NCI-H69 (cell line): ENCODE data around the gene CEP57L1.
"Not testable (repeated sequence)": the region's sequence is repeated elsewhere in the genome, so short reads cannot be mapped to it uniquely, and the experiment has no call there.

ENCODE experiments used
- DNase-seq: peaks from one replicate; lab custom pipeline; 2025; lab: John Stamatoyannopoulos, UW

CEP57L1 gene

DNA sequence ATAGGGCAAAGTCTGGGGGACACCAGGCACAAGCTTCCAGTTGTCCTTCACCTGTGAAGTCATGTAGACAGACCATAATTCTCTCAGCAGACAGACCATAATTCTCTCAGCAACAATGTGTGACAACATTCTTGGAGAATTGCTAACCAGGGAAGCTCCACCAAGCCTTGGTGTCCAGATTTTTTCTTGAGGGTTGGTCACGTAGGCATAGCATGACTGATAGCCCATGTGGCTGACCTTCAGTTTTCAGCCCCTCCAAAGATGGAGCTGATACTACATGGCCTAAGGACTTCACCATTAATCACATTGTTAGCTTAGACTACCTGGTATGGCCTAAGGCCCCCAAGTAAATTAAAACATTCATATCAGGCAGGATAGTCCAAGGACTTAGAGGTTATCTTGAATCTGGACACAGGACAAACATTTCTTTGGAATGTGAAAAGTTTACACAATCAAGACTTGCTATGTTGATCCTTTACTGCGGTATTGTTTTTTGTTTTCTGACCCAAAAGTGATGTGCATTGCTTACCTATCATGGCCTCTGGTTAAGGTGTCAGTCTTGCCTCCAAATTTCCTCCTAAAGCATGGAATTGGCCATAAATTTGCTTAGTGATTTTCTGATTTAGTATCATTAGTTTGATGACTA lies 76.9 kb downstream of the CEP57L1 start:
- DNase-seq: no peak

DNA sequence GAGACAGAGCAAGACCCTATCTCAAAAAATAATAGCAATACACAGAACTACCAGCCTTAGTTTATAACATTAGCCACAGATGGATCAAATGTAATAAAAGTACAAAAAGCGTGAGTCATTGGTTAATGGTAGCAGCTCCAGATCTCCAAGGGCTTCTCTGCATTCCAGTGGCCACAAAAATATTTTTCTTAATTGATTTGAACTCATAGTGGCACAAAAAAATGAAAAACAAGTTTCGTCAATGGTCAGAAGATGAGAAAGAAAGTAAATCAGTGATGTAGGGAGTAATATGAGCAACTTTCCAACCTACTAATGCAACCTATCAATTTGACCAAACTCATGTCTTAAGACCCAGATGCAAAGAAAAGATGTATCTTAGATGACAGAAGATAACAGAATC lies 79.6 kb downstream of the CEP57L1 start:
- DNase-seq: no peak

- DNase-seq: peak; percentile 43
Measured at GRCh38 chr6:109178921-109179320, 83.6 kb downstream of the CEP57L1 start.

DNA sequence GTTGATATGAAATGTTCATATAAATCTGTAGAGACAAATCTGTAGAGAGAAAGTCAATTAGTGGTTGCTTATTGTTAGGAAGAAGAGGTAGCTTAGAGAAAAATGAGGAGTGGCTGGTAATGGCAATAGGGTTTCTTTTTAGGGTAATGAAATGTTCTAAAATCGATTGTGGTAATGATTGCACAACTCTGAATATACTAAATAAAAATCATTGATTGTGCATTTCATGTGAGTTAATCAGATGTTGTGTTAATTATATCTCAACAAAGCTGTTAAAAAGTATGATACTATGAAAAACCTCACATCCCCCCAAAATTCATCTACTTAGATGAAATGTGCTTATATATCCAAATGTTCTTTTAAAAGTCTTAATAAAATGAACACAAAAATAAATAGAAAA lies 84.2 kb downstream of the CEP57L1 start:
- DNase-seq: no peak

DNA sequence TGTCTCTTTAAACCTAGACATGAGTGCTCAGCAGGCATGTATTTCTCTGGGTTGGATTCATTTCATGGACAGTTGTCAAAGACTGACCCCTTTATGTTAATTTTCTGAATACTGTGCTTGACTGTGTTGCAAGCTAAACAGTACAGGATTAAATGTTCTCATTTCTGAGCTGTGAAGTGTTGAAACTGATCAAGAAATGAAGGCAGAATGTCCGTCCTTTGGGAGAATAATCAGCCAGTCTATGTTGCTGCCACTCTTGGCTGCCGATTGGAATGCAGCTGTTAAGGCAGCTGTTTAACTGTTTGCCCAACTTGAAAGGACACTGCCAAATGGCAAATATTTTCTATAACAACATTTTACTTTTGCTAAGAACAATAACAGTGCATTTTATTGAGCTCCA lies 87.3 kb downstream of the CEP57L1 start:
- peak; percentile 40 for DNase-seq

GRCh38 chr6:109183109-109183650 lies 87.9 kb downstream of the CEP57L1 start:
- DNase-seq: peak; percentile 68

- no peak for DNase-seq
Measured at GRCh38 chr6:109184638-109185037, 89.3 kb downstream of the CEP57L1 start.

DNA sequence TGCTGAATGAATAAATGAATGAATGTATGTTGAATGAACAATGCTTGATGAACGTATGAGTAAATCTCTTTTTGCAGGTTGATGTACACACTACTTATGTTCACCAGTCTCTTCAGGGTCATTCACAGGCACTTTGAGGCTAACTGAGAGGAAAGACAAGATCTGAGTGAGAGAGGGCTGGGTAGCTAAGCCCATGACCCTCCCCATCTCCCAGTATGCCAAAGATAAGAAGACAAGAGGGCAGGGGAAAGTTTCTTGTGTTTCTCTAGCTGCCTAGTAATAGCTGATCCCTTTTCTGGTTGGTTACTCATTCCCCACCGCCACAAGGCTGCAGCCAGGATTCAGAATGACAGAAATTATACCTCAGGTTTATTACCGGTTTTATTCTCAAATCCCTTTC lies 90.7 kb downstream of the CEP57L1 start:
- DNase-seq: peak; percentile 32

DNA sequence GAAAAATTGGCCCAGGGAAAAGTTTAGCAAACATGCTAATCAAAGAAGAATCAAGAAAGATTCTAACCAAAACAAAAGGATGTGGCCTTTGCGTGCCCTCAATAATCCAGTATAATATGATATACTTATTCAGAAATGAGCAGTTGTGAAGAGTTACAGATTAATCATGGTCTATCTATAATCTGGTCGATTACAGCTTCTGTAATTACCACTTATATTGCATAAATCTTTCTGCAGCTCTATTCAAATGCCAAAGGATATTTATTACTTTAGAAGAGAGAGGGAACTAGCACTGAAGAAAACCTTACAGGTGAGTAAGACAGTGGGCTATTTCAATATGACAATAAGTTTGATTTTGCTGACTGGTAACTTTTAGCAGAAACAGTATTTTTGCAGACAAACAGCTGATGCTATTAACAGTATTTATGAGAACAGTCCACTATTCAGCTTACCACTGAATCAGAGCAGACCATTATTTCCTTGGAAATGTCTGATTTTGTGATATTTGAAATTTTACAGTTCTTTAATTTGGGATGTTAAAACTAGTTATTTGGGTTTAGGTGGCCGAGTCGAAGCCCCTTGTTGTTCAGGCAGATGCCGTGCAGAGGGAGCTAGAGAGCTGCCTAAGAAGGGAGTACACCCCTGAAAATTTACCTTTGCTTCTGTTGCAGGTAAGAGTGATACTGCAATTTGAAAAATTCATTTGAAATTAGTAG lies 92.2 kb downstream of the CEP57L1 start:
- DNase-seq: peak; percentile 90

DNA sequence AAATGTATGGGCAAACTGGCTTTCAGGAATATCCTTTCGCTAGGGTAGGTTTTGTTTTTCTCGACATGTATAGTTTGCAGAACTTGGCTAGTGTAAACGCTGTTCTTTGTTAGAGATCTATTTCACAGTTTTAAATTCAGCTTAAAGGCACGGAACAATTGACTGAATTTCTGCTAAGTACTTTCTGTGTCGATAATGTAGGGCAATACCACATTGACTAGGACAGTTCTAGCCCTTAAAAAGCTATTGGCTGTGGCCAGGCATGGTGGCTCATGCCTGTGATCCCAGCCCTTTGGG lies 92.8 kb downstream of the CEP57L1 start:
- no peak for DNase-seq

GRCh38 chr6:109191368-109191767 lies 96.1 kb downstream of the CEP57L1 start:
- DNase-seq: not testable (repeated sequence)

DNA sequence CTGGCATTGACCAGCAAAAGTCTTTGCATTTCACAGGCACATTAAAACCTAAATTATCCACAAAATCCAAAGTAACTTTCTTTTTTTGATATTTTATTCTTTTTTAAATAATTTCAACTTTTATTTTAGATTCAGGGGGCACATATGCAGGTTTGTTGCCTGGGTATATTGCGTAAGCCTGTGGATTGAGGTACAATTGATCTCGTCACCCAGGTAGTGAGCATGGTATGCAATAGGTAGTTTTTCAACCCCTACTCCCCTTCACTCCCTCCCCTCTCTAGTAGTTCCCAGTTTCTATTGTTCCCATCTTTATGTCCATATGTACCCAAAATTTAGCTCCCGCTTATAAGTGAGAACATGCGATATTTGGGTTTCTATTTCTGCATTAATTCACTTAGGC lies 97.6 kb downstream of the CEP57L1 start:
- no peak for DNase-seq

DNA sequence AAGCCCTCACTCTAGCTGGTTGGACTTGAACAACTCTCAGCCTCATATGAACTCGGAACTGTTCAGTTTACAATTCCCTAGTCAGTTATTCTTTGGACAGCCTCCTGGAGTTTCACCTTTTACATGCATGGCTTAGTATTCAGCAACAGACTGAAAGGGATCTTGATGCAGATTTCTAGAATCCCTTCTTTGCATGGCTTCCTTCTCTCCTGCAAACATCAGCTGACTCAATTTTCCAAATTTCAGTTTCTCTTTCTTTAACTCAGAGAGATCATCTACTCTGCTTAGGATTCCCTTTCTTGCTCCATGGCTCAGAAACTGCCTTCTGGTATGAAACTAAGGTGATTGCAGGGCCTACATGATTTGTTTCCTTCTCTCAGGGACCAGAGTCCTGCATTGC lies 99.6 kb downstream of the CEP57L1 start:
- DNase-seq: no peak

- peak; percentile 17 for DNase-seq
Measured at GRCh38 chr6:109197061-109197460, 101.8 kb downstream of the CEP57L1 start.

GRCh38 chr6:109202409-109203264 lies 107.3 kb downstream of the CEP57L1 start:
- no peak for DNase-seq

- DNase-seq: no peak
Measured at GRCh38 chr6:109204511-109204910, 109.2 kb downstream of the CEP57L1 start.

DNA sequence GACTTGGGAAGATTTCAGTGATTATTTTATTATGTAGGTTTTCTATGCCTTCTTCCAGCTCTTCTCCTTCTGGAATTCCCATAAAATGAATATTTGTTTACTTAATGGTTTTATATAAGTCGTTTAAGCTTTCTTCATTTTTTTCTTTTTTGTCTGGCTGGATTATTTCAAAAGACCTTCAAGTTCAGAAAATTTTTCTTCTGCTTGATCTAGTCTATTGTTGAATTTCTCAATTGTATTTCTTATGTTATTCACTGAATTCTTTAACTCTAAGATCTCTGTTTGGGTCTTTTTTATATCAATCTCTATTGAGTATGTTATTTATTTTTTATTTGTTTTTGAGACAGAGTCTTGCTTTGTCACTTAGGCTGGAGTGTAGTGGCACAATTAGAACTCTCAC lies 117.4 kb downstream of the CEP57L1 start:
- DNase-seq: no peak
